ENCODE measurements around the gene IL26.

DNA sequence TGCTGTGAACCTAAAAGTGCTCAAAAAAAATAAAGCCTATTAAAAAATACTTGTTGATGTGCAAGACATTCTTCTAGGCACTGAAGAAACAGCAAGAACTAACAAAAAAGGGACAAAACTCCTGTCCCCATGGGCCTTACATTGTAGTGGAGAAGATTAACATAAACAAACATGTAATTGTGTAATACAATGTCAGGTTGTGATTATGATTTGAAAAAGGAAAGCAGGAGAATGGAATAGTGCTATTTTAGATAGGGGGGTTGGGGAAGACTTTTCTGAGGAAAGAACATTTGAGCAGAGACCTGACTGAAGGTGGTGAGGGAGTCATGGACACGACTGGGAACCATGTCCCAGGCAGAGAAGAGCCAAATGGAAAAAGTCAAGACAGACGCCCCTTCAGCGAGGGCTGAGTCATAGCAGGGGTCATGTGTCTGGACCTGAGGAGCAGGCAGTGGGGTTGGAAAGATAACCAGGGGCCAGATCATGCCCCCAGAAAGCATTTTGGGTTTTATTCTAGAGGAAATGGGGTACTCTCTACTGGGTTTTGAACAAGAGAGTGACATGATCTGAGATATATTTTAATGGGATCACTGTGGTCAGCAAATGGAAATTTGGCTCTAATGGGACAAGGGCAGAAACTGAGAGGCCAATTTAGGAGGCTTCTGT, 46.7 kb downstream of the IL26 start:
- TF ChIP-seq CTCF (tag by site-specific recombination; IDR thresholded peaks at IDR 0.05) (no peak), TSHZ1 (tag by site-specific recombination; IDR thresholded peaks at IDR 0.05; ENCODE audit: borderline replicate concordance) (no peak), ZSCAN16 (tag by site-specific recombination; IDR thresholded peaks at IDR 0.05) (no peak), SP7 (tag by site-specific recombination; IDR thresholded peaks at IDR 0.05) (no peak), ZNF629 (tag by site-specific recombination; IDR thresholded peaks at IDR 0.05) (no peak), ATF2 (tag by site-specific recombination; IDR thresholded peaks at IDR 0.05; ENCODE audit: low read depth) (no peak), HOXA7 (CRISPR knock-in tag; IDR thresholded peaks at IDR 0.05; ENCODE audit: borderline replicate concordance) (no peak), ZNF24 (tag by site-specific recombination; IDR thresholded peaks at IDR 0.05) (no peak), ZNF302 (tag by site-specific recombination; IDR thresholded peaks at IDR 0.05; ENCODE audit: low read depth) (no peak), MZF1 (tag by site-specific recombination; IDR thresholded peaks at IDR 0.05; ENCODE audit: borderline replicate concordance) (no peak), ZNF140 (tag by site-specific recombination; IDR thresholded peaks at IDR 0.05) (no peak), ZNF791 (tag by site-specific recombination; IDR thresholded peaks at IDR 0.05) (no peak), KLF16 (tag by site-specific recombination; IDR thresholded peaks at IDR 0.05) (no peak)
